GM18508 (cell line): ENCODE data around the gene BCAT1.
"Not testable (repeated sequence)": the region's sequence is repeated elsewhere in the genome, so short reads cannot be mapped to it uniquely, and the experiment has no call there.

Experiments
- ATAC-seq: cut with Tn5 transposase; IDR thresholded peaks from one replicate; pipeline ENCODE4 v1.9.1; 2021; ENCODE audit warnings: moderate number of reproducible peaks; ENCODE audit not compliant: insufficient read depth, unreplicated experiment

The BCAT1 gene

DNA sequence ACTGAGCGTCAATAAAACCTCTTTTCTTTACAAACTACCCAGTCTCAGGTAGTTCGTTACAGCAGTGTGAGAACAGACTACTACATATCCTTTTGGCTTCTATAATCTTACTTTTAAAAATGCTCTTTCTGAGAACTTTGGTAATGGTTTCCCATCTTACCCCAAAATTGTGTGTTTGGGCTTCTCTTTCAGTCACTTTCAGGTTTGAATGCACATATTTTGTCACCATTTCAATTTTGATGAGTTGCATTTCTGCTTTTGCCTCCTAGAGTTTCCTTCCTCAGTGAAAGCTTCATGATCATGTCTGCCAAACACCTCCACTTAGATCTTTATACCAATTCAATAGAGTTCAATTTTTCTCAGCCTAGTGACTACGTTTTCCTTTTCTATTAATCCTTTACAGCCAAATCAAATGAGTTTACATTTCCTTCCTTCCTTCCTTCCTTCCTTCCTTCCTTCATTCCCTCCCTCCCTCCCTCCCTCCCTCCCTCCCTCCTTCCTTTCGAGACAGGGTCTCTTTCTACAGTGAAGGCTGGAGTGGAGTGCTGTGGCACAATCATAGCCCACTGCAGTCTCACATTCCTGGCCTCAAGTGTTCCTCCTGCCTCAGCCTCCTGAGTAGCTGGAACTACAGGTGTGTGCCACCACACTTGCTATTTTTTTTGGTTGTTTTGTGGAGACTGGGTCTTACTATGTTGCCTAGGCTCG, 124.9 kb downstream of the BCAT1 start:
- no peak for ATAC-seq

DNA sequence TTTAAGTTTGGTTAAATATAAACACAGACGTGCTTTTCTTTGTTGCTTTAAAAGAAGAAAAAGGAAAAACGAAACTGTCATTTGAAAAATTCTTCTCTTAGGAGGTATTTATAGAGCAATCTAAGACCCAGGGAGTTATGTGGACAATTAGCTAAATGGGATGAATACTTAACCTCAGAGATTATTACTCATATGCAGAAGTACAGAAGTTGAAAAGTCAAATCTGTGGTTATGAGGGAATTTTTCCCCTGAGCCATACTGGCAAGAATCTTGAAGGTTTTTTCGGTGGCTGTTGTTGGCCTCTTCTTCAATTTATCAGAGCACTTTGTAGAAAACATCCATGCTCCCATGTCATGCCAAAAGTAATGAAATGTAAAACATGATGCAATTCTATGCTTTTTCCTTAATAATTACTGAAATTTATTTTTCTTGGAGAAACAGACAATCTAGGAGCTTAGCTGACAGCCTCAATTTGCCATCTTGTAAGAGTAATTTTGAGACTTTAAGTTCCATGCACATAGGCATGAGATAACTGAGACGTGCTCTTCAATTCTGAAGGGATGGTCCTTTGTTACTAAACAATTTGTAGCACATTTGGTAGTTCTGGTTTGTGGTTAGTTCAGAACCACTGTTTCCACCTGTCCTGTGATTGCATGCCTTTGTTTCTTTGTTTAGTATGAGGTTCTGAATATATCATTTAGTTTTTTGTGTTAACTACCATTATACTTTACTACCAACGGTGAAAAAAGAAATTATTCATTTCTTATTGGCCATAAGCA, 126.6 kb downstream of the BCAT1 start:
- peak; percentile 74 for ATAC-seq

DNA sequence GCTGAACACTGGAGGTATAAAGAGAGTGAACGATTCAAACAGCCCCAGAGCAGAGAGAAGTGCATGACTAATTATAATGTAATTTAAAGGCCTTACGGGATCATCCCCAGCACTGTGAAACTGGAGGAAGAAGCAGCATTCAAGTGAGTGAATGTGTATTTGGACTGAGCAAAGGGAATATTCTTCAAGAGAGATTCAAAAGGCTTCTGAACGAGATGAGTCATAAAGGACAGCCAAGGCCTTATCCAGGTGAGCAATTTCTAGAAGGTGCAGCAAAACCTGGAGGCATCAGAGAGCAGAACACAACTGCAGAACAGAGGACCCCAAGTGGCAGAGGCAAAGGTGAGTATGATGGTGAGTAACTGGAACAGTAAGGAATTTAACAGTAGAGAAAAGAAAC, 127.2 kb downstream of the BCAT1 start:
- peak; percentile 37 for ATAC-seq

DNA sequence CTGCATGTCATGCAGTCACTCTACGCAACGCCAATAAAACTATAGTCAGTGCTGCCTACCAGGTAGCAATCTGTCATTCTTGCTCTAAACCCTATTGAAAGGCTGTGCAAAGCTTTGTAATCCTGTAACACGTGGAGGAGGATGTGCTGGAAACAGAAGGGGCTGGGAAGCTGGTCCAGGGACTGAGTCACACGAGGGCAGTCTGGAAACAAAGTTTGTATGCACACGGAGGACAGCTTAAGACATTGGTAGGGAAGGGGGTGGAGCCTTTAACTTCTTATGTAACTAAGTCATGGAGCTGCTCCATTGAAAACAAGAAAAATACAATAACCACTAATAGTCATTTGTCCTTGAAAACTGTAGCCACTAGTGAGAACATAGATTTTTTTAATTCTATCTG, 128.0 kb downstream of the BCAT1 start:
- ATAC-seq = no peak

DNA sequence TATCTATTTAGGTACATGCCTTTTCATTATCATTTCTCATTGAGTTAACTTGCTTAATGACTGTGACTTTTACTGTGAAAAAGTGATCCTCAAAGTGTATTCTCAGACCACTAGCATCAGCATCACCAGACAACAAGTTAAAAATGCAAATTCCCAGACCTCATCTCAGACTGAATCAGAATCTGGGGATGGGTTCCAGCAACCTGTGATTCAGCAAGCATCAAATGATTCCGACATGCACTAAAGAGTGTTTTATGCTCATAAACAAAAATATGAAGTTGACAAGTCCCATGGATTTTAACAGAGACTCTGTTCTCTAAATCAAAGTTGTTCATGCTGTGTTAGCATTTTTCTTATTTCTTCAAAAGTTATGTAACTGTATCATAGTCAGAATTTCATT, 130.6 kb downstream of the BCAT1 start:
- ATAC-seq = no peak

DNA sequence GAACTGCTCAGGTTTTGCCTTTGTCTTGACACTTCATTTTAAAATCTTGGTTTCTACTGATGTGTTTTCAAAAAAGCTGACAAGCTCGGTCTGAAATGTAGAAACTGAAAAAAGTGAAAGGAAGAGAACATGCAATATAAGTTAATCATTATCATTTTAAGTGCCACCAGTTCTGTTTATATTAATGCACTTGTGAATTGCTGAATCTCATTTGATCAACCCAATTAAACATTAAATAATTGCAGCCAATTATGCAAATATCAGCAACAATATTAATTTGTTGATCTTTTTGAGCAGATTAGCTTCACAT, 133.8 kb downstream of the BCAT1 start:
- peak; percentile 22 for ATAC-seq

DNA sequence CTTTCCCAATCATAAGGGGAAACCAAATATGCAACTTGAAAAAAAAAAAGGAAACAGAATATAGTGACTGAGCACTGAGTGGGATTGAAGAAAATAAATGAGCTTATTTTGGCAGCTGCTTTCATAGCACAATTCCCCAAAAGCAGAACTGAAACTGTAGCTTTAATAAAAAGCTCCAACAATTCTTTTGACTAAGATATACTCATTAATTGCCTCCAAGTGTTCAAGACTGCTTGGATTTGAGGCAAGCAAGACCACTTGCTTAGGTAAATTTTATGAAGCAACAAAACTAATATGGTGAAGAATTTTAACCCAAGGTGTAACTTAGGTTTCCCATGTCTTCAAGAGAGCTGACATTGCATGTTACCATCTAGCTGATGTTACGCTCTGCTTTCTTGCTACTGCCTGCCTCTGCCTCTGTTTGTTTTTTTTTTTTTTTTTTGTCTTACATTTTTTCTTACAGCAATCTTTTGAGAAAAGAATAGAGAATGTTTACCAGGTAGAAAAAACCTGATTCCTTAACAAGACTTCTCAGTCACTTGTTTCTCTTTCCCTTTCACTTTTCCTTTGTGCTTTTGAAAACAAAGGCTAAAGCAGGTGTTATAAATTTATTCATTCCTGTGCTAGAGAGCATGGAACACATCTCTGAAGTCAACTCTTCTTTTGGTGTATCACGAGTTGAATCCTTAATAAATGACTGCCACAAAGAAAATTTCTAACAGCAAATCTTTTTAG, 134.4 kb downstream of the BCAT1 start:
- peak; percentile 87 for ATAC-seq

DNA sequence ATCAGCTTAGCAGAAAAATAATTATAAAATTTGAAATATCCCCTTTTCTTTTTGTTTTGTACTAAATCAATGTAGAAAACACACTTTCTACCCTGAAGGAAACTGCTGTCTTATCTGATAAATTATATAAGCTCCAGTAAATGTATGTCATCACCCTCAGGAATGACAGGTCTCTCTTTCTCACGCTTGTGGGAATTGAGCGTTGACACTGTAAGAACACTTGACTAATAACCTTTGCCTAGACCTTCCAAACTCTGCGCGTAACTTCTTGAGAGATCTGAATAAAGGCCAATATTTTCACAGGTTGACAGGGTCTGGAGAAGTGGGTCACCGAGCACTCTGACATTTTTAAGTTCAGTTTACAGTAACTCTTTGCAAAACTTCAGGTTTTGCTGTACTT, 138.5 kb downstream of the BCAT1 start:
- no peak for ATAC-seq

DNA sequence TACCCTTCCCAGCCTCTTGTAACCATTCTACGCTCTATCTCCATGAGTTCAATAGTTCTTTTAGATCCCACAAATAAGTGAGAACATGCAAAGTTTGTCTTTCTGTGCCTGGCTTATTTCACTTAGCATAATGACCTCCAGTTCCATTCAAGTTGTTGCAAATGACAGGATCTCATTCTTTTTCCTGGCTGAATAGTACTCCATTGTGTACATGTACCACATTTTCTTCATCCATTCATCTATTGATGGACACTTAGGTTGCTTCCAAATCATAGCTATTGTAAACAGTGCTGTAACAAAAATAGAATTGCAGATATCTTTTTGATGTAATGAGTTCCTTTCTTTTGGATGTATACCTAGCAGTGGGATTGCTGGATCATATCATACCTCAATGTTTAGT, 139.6 kb downstream of the BCAT1 start:
- not testable (repeated sequence) for ATAC-seq

DNA sequence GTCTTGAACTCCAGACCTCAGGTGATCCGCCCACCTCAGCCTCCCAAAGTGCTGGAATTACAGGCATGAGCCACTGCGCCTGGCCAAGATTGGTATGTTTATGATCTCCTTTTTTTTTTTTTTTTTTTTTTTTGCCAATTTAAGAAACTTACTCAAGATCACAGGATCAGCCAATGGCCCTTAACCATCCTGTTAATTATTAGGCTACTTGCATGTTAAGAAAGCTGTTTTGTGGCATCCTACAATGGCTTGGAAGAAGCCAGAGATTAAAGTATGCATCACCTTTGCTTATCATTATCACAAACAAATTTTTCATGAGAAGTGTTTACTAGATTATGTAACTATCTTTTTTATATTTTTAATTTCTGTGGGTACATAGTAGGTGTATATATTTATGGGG, 140.2 kb downstream of the BCAT1 start:
- ATAC-seq = no peak

DNA sequence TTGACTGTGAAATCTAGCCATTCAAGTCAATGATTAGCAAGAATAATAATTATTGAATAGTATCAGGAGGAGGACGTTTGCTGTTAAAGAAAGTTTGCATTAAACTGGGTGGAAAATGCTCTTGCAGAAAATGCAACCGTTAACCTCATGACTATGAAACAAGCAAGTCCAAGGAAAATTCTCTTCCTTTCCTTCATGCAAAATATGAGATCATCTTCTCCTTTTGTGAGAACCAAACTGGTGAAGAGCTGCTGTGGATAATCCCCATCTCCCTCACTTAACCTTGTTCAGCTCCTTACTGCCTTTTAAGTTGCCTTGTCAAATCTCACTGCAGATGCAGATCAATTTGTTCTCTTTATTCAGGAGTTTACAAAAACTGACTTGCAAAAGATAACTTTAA, 142.5 kb downstream of the BCAT1 start:
- no peak for ATAC-seq

DNA sequence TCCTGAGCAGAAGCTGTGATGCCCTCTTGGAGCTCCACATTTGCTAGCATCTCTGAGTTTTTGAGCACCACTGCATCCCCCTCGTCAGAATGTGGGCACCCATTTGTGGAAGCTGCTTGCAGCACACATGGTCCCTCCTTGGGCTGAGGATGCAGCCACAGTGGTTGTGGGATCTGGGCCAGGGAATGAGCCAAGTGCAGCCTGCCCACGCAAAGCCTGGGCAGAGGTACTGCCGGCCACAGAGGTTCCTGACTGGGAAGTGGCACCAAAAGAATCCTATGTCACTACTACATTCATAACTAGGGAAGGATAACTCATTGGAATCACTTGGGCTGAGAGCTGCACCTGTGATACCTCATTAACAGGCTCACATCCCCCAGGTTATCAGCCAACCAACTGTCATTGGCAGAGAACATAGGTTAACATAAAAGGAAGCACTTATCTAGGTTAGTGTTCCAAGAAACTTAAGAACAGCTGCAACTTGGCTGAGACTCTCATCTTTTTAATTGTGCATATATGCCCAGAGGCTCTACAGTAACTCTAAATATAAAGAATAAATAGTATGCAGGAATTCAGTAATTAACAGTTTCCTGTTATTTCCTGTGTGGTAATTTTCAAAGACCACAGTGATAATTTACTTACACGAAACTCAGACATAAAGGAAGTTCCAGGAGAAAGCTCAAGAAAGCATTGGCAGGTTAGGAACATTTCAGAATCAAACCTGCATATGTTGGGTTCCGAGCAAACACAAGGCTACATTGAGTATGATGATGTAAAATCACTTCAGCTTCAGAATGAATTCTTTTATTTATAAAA, 145.3 kb downstream of the BCAT1 start:
- no peak for ATAC-seq

DNA sequence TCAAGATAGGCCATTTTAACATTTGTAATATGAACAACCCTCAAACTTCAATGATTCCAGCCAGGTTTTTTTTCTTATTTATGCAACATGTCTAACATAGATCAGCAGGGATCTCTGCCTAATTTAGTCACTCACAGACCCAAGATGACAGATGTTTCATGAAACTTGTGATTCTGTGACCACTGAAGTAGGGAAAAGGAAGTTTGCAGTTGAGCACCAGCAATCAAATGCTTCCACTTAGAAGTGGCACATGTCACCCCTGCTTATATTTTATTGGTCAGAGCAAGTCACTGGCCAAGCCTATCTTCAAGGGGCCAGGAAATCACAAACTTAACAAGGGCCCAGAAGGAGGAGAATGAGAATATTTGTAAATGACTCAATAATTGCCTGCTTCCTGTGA, 150.6 kb downstream of the BCAT1 start:
- ATAC-seq = peak; percentile 94

DNA sequence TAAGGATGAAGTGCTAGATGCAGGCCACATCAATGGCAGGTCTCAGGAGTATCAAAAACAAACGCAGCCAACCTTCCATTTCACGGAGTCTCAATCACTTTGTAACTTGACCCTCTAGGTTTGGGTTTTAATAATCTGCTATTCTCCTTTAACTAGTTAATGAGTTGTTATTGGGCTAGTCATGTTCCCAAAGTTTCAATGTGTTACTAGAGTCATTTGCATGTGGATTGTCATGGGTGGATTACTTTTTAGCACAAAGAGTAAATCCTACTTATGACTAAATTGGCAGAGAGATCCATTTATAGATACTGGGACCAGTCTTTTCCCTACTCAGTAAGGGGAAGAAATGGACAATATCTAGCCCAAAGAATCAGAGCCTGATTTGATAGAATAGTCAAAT, 151.0 kb downstream of the BCAT1 start:
- ATAC-seq = no peak

DNA sequence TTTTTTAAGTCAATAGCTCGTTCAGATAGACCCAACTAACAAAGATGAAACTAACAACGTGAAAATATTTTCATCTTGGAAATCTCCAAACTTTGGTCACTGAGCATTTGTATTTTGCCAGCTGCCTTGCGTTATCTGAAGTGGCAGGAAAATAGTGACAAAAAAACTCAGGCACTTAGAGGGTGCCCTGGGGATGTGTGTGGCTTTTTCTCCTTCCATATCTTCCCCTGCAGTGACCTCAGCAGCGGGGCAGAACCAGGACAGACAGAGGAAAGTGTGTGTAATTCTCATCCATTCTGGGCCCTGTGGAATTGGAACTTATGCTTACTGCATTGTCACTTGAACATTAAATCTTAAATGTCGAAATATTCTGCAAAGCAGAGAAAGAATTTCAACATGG, 152.0 kb downstream of the BCAT1 start:
- no peak for ATAC-seq

DNA sequence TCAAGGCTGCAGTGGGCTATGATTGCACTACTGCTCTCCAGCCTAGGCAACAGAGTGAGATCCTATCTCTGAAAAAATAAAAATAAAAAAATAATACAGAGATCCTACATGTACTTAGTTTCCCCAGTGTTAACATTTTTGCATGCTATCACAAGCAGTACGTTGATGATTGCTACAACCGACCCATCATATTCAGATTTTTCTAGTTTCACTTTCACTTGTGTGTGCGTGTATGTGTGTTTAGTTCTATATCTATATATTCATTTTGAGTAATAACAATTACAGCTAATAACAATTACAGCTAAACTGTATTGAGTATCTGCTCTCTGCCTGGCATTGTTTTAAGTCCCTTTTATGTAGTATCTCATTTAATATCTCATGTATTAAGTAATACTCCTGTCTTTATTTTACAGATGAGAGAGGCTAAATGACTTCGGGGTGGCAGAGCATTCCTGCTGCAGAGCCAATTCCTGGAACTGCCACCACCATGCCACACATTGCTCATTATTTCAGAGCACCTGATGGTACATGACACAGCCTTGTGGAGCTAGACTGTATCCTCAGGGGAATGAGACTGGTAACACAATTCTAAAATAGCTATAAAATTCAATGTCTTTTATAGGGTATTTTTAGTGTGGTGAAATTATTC, 153.1 kb downstream of the BCAT1 start:
- ATAC-seq = no peak

DNA sequence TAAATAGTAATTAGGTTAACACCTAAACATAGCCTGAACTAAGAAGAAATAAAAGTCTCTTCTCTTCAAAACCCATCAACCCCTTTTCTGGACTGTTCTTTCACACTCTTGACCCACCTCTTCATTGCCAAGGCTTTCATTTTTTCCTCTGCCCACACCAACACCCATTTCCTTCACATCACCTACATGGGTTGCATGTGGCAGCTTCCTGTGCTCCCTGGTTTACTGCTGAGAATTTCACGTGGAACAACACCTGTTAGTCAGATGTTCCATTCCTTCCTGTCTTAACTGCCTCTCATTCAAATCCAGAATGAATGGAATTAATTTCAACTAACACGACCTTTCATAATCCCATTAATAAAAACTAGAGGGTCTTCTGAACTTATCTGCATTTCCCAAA, 157.3 kb downstream of the BCAT1 start:
- no peak for ATAC-seq

DNA sequence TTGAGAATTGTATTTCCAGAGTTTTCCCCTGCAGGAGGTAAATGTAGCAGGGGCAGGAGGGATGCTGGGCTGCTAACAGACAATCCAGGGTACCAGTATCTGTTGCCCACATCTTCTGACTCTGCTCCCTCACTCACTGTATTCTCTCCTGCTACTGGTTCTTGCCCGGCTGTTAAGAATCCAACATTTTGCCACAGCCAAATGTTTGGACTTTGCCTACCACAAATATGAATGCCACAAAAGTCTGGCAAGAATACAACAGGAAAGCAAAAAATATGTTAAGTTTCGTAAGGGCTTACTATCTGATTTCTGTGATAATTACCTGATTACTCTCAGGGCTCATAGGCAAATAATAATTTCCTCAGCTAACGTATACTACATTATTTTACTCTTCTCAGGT, 160.0 kb downstream of the BCAT1 start:
- ATAC-seq = no peak

DNA sequence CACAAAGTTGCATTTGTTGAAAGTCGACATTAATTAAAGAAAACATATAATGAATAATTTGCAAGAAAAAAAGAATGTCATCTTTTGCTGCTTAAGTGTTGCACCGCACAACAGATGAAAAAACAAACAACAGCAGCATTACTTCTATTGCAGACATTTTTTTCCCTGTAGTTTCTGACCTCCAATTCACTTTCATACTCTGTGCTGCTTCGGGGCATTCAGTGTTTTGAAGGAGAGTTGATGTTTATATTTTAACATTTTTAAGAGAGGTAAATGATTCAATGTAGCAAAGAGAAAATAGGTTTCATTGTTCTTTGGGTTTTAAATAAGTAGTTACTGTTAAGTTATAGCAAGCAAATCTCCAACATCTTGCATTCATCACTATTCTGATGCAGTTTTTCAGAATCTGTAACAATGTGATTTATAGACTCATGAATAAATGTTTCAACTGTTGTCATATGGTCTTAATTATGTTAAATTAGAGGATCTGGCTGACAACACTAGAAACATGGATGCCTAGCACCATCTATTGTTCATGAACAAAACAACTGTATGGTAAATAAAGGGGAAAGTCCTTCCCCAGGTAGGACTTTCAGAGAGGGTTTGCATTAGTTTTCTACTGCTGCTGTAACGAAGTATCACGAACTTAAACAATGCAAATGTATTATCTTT, 168.1 kb downstream of the BCAT1 start:
- no peak for ATAC-seq
